Muscle of back (tissue), 11 donors: ENCODE measurements around the gene DISC1. TPM values are rescaled to one million over a fixed set of nuclear protein-coding genes. Genes with fewer than 3 reads are reported as not detected.

Experiments
- DNase-seq, 3 donors: peaks; one replicate each; pipeline versions ENCODE4 v3.0.0 to v3.0.0-alpha.2; 2013
- polyA plus RNA-seq, 10 donors: library from polyadenylated mRNA; unstranded; fragments of 120-200 nt; gene quantifications; one replicate each; pipeline ENCODE4 v1.2.1, GENCODE V29; 2013; ENCODE audit not compliant: insufficient read length in 10 of 10

Gene DISC1
- polyA plus RNA-seq, 10 donors, result 5.2 to 9.3 (median 7.2) TPM

DNA sequence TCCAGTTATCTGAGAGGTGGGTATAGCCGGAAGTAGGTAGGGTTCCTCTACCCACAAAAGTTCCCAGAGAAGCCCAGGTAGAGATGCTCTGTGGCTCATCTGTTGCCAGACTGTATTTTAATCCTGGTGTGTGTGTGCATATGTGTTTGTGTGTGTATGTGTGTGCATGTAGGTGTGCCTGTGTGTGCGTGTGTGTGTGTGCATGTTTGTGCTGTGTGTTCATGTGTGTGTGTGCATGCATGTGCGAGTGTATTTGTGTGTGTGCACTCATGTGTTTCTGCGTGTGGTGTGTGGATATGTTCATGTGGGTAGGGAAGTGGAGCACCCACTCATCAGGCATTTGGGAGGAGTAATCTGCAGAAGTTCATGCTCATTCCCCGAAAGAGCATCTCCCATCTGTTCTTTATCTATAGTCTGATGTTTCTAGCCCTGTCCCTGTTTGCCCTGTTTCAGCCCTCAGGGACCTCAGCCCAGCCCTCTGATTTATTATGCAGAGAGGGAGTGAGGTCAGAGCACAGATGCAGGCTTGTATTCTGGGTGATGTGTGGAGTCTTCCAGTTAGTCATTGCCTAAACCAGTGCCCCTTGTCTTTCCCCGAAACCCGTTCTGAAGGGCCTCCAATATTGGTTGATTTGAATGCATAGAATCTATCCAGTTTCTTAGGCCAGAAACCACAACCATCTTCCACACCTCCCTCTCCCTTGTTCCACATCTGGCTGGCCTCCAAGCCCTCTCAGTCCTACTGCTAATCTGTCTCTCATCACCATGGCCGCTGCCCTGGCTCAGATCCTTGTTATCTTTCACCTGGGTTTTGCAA, 69.1 kb downstream of the DISC1 start:
- no peak for DNase-seq

DNA sequence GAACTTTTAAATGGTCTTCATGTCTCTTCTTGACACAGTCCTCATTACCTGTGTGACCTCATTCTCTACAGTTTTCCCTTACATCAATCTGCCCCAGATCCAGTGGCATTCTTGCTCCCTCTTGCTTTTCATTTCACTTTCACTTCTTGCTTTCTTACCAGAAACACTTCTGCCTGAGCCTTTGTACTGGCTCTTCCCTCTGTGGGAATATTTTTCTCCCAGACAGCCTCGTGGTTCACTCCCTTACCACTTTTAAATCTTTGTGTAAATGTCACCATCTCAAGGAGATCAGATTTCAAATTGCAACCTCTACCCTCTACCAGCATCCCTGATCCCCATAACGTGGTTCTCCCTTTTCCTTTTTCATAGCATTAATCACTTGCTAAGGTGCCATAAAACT, 73.2 kb downstream of the DISC1 start:
- DNase-seq, result no peak

DNA sequence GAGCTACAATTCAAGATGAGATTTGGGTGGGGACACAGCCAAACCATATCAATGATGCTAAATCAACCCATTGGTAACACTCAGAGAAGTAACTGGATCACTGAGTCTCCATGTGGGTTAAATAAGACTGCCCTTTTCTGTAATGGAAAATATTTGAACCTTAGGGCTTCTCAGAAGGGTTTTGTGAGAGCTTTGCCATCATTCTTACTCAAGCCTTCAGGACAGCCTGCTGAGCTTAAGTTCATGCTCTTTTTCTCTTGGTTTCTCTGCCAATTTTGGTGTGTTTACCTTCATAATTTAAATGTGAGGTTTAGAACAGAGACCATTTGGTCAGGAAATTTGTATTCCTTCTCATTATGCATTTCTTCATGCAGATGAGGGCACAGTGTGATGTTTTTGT, 74.7 kb downstream of the DISC1 start:
- DNase-seq, result no peak

DNA sequence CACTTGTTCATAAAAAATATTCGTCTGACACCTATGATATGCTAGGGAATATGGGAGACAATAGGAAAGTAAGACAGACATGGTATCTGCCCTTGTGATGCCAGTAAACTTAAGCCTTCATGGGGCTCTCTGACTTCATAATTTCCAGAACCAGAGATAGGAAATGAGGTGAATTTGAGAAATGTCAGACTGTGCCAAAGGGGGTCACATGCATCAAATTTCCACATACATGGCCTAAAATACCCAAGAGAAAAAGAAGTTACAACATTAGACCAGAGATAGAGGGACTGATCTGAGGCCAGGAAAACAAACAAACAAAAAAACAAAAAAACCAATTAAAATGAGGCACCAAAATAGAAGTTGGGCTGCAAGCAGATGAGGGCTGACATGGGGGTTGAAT, 75.7 kb downstream of the DISC1 start:
- no peak for DNase-seq

DNA sequence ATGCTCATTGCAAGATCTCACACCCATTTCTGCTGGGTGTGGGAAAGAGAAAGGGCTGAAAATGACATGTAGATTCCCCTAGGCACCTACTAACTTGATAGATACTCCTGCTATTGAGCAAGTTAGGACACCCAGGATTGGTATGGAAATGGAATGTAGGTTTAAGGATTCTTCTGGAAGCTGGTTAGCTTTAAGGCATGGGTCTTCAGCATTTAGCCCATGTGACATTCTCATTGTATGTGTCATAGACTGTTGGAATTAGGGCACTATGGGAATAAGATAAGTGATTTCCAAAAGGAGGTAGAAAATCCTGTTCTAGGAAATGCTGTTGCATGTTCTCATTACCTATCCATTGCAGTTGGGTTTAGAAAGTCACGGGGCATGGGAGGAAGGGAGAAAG, 76.2 kb downstream of the DISC1 start:
- DNase-seq, result no peak

DNA sequence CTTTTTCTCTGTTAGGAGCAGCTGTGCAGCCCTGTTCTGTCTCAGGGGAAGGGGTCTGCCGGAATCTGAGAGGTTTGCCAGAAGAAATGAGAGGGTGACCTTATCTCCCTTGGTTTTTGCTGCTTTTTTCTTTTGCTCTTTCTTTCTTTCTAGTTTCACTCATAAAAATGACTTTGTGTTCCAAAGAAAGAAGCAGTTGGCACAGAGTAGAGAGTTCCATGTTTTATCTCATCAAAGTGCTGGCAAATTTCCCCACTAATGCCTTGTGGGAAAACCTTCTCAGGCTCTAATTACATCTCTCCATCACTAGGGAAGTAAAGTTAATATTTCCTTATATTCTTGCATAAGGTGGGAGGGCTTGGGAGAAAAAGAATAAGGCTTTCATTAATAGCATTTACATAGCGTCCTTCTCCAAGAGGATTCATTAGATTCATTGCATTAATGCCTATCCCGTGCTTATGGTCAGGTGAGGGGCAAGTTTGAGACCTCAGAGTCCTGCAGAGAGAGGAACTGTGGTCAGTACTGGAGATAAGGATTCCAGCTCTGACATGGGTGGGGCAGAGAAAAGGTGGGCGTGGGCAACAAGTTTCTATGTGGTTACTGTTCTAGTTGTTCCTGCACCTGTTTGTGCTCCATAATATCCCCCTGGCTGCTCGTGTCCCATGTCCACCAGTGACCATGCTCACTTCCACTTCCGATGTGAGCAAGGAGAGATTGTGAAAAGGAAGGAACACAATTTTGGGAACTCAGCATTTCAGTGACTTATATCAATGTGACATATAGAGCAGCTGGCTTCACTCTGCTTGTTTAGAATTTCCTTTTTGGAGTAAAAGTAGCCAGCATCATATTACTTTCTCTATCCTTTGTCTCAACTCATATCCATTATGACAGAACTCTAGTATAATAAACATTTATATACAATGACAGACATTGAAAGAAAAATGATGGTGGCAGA, 79.5 kb downstream of the DISC1 start:
- DNase-seq, result peak in 2 of 3 donors; percentile 44 to 74

DNA sequence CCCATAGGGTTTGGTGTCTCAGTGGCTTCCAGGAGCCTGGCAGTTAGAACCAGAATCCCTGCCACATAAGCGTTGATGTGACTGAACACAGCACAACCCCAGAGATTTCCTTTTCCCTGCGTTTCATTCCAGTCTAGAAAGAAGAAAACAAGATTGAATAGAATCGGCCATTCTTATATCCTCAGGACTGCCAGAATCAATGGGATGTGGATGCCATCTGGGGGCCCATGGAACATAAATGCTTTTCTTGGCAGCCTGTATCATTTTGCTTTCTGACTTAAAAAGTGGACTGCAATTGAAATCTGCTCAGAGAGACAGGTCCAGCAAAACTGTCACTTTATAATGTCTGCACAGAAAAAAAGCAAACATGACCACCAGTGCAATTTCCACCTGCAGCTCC, 80.3 kb downstream of the DISC1 start:
- no peak for DNase-seq

DNA sequence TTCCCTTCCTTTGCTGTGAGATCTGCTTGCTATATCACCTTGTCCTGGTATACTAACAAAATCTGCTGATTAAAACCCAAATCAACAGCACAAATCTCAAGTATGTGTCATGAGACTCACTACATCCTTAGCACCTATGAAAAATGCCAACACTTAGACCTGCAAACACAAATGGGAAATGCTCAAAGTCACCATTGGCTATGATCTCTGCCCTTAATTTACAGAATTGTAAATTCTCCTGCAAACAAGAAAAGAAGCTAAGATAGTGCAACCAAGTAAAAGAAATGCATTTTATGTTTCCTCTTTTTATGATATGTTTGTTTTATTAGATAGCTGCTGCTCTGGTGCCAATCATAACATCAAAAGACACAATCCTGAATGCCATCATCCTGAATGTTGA, 80.8 kb downstream of the DISC1 start:
- DNase-seq, result no peak

DNA sequence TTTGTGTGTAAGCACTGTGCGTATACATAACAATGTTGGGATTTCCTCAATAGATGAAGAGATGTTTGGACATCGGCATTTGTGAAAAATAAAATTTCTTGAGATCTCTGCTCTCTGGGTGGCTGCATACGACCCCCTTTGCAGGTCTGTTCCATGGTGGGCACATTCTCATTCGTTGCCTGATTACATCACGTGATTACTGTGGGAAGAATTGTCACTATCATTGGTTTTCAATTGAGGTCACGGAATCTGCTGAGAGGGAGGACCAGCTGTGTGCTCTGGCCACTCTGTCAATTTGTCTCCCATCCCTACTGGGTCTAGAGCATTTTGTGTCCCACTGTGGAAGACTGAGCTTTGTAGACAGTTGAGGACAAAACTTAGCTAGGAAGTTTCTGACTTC, 81.8 kb downstream of the DISC1 start:
- DNase-seq, result no peak

DNA sequence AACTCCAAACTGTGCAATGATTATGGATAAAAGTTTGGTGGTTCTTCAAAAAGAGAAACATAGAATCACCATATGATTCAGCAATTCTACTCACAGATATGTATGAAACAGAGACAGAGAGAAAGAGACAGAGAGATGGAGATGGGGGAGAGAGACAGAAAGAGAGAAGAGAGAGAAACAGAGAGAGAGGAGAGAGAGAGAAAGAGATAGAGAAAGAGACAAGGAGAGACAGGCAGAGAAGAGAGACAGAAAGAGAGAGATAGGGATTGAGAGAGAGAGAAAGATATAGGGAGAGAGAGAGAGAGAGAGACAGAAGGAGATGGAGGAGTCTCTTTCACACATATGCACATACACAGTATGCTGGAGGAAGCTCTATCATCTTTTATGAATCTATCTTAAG, 87.8 kb downstream of the DISC1 start:
- no peak for DNase-seq

DNA sequence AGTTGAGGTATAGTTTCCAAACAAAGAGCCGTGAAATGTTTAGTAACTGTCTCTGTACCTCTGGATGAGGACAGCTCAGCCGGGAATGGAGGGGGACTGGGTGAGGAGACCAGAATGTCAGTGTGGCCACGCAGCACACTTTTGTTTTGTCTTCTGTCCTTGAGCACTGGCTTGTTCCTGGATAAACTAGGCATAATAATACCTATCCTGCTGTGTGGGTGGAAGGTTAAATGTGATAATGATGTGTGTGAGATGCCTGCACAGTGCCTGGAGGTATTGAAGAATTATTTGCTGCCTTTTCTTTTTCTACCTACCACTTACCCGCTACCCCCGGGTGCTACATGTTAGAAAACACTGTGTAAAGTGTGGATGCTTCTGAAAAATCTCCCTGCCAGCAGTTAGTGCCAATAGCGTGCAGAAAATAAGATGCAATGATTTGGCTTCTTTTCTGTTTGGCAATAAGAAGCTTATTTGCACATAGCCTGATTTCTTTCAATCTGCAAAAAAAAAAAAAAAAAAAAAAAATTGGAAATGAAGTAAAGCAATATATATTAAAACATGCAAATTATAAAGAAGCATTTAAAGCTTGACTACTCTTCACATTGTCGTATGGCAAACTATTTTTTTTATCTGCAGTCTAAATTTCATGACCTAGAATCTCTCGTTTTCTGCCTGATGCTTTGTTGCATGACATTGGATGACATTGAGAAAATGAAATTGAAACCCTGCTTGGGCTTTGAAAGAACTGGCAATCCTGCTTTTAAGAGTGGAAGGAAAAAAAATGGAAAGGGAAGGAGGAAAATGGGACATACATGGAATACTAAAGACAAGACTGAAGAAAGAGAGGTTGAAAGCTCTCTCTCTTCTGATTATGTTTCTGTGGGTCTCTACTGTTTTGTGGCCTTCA, 89.5 kb downstream of the DISC1 start:
- DNase-seq, result no peak

DNA sequence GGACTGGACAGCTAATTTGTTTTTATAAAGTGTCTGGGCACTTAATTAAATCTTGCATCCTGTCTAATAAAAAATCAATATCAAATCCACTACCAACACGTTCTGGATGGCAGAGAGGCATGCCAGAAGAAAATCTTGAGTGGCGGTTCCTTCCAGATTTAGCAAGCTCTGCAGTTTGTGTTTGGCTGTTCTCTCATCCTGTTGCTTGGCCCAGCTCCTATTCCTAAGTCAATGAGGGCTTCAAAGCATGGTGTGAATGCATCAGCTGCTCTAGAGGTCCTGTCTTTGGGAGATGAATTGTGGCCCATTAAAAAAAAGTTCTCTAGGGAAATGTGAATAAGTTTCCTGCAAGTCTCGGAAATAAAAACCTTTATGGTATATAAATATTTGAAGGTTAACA, 90.3 kb downstream of the DISC1 start:
- no peak for DNase-seq

DNA sequence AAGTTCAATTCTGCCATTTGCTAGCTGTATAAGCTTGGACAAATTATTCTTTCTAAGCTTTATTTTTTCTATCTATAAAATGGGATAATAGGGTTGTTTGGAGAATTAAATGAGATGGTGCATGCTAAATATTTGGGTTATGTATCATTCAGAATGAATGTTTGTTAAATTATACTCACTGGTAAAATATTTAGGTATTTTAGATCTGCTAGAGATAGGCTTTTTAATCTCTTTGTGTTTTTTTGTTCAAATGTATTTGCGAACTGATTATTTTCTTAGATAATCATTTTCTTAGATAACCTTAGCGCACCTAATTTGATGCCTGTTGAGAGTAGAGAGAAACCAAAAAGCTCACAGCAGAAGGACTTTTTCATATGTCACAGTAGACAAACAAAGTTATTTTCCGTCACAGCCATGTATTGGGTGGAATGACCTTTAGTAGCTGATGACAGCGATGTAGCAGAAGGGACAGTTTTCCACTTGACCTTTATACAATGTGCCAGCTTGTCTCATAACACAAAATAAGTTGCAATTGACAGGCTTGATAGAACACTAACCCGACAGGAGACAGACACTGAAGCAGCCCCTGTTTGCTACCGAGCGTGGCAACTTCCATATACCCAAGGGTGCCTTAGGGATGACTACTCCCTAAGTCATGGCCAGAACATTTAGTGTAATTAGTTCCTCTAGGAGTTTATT, 93.0 kb downstream of the DISC1 start:
- no peak for DNase-seq

DNA sequence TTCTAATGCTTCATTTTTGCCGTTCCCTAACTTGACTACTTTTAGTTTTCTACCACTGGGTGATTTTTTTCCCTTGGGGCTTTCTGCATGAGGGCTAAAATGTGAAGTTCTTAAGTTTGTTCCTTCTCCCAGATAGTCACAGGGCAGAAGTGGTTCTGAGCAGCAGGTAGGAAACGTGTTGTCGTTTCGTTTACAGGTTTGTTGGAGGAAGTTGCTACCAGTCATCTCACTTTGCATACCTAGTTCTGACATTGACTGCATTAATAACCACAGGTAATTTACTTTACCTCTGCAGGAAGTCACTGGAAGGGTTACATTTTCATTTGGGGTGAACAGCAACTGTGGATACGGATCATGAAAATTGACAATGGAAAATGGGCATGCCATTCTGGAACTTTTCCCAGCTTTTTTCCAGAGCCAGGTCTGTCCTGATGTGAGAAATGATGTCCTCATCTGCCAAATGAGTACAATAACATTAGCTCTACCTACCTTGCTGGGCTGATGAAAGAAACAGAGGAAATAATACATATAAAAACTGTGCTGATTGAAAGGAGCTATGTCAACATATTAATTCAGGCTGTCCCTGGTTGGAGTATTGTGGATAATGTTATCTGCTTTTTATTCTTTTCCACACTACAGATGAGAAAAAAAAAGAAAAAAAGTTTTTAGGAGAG, 94.2 kb downstream of the DISC1 start:
- DNase-seq, result no peak

DNA sequence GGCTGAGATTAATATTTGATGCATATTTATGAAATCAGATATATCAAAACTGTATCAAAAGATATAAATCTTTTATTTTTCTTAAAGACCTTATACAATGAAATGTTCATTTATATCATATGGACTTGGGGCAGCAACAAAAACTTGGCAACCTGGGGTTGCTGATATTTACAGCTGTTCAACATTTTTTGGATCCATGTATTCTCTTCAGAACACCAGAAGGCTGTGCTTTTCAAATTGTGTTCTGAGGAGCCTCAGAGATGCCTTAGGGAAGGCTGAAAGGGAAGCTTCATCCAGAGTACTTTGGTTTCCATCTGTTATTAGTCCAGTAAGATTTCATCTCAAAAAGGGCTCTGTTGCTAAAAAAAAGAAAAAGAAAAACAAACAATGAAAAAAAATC, 94.8 kb downstream of the DISC1 start:
- DNase-seq, result peak in 1 of 3 donors; percentile 73

DNA sequence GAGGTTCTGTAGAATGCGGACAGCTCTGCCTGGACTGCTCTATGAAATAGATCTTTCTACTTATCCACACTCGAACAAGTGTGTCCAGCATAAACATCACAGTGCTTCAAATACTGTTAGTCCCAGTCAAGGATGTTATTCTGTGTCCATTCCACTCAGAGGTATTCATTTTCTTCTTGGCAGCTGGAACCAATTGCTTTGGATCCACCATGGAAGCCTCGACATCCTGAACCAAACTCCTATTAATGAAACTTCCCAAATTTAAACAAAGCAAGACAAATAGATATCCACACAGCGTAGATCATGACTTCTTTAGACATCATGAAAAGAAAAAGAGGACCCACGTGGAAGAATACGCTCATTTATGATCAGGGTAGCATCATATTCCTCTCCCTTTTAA, 95.8 kb downstream of the DISC1 start:
- peak in 1 of 3 donors; percentile 48 for DNase-seq

DNA sequence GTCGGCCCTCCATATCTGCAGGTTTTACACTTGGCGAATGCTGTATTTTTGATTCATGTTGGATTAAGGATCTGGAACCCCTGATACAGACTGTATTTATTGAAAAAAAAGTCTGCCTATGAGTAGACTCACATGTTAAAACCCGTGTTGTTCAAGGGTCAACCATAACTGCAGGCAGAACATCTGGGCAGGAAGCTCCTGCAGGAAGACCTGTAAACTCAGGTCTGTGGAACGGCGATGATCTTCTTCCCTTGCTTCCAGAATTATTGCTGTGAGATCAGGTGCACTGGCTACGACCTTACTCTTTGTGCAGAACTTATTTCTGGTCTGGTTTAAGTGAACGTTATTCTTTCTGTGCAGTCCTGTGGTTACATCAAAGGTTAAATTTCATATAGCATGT, 96.6 kb downstream of the DISC1 start:
- no peak for DNase-seq

DNA sequence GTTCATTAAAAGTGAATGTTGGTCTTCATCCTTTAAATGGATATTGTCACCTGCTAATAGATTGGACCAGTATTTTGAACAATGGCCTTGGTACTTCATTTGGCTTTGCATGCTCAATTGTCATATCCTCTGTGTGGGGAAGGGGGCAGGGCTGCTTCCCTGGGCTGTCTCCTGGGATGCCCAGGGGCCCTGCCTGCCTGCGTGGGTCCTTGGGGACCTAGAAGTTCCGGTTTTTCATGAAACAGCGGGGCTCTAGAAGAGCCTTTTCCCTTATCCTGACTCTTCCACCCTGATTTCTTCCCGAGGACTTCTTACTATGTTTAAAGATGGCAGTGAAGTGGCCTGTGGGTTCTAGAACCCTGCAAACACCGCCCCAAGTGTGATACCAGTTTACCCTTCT, 97.5 kb downstream of the DISC1 start:
- DNase-seq, result no peak

DNA sequence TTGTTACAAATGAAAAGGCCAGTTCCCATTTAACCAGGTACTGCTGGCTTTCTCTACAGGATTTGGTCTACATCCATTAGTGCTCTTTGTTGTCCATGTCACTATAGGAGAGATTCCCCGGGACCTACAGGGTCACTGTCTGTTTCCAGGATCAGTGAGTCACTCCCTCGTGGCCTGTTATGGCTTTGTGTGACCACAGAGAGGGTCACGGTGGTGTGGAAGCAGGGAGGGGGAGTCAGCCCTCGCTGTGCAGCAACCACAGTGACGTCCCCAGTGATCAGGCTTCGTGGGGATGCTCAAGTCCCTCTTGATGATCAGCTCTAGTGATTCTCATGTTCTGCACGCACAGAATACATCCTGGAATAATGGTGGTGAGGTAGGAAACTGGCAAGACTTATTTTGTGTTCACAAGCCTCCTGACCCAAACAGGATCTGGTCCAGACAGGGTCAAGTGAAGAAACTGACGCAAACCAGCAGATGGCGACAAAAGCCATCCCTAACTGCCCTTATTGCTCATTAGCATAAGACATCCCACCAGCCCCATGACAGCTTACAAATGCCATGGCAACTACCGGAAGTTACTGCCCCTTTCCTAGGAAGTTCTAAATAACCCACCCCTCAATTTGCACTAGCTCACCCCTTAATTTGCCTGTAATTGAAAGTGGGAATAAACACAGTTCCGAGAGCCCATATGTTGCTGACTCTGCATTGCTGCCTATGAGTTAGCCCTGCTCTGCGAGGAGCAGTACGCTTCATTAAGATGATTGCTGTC, 98.5 kb downstream of the DISC1 start:
- peak in 1 of 3 donors; percentile 39 for DNase-seq

DNA sequence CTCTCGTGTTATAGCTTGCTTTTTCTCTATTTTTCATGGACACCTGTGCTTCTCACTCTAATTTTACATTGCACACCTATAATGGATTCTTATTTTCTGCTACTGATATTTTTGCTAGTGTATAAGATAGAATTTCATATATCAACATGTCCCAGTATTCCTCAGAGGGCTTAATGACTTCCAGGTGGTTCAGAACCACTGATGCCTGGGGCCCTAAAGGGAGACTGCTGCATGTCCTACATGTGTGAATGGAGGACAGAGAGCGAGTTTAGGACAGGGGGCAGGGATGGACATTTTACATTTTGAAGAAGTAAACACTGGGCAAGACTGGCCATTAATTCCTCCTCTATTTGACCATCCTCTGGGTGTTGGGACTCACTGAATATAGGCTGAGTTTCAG, 100.6 kb downstream of the DISC1 start:
- no peak for DNase-seq
